Omental fat pad (tissue), 4 donors: ENCODE measurements around the gene ZDHHC24. TPM values are rescaled to one million over a fixed set of nuclear protein-coding genes. Genes with fewer than 3 reads are reported as not detected.

Experiments used
- ATAC-seq: fragments of 150-250 bp; one replicate; pipeline ENCODE4 v1.9.1; 2016; ENCODE audit warnings: mild to moderate bottlenecking, moderate library complexity; ENCODE audit not compliant: low FRiP score
- DNase-seq: peaks from one replicate; pipeline ENCODE4 v3.0.0-alpha.2; 2019; ENCODE audit warnings: low spot score
- total RNA-seq, 4 donors: library from RNA; depleted of rRNA; stranded (reverse); fragments of >200 nt; gene quantifications; one replicate each; pipeline ENCODE4 v1.1.0, GENCODE V29; 2016
- TF ChIP-seq, protein P1 (sequence below), 3 donors: fragments of 450-650 bp; IDR thresholded peaks; one replicate each; pipeline ENCODE4 v1.5.1; 2016 to 2017; ENCODE audit warnings: antibody characterized with exemption in 3 of 3, mild to moderate bottlenecking in 3 of 3, moderate library complexity in 2 of 3

Gene ZDHHC24
- total RNA-seq, 4 donors from 2014 or later: 12.1 to 18.7 (median 13.0) TPM

GRCh38 chr11:66479394-66480116 is 66.3 kb downstream of the ZDHHC24 start:
- TF ChIP-seq, protein P1, sequence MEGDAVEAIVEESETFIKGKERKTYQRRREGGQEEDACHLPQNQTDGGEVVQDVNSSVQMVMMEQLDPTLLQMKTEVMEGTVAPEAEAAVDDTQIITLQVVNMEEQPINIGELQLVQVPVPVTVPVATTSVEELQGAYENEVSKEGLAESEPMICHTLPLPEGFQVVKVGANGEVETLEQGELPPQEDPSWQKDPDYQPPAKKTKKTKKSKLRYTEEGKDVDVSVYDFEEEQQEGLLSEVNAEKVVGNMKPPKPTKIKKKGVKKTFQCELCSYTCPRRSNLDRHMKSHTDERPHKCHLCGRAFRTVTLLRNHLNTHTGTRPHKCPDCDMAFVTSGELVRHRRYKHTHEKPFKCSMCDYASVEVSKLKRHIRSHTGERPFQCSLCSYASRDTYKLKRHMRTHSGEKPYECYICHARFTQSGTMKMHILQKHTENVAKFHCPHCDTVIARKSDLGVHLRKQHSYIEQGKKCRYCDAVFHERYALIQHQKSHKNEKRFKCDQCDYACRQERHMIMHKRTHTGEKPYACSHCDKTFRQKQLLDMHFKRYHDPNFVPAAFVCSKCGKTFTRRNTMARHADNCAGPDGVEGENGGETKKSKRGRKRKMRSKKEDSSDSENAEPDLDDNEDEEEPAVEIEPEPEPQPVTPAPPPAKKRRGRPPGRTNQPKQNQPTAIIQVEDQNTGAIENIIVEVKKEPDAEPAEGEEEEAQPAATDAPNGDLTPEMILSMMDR (IDR thresholded peaks at IDR 0.05): no peak
- ATAC-seq (peak; percentile 60), DNase-seq (no peak)

GRCh38 chr11:66478729-66479393 is 67.0 kb downstream of the ZDHHC24 start:
- DNase-seq: no peak
- TF ChIP-seq, protein P1 (IDR thresholded peaks at IDR 0.05): no peak
- no peak for ATAC-seq

GRCh38 chr11:66477263-66478201 is 68.3 kb downstream of the ZDHHC24 start:
- no peak for ATAC-seq
- DNase-seq: no peak
- TF ChIP-seq, protein P1 (IDR thresholded peaks at IDR 0.05): no peak

DNA sequence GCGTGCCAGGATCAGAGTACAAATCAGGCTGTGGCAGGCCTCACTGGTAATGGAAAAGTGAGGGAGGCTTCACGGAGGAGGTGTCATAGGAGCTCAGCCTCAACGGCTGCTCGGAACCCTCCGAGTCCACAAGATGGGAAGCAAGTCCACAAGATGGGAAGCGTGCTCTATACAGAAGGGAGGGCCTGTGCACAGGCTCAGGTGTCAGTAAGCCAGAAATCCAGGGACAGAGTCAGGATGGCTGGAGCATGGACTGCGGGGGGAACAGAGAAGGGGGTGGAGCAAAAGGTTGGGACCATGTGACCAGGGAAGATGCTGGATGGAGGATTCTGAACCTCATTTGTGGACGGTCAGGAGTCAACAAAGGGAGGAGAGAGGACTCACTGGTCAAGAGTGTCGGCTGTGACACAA is 69.0 kb downstream of the ZDHHC24 start:
- TF ChIP-seq, protein P1 (IDR thresholded peaks at IDR 0.05): no peak
- DNase-seq (no peak), ATAC-seq (no peak)

DNA sequence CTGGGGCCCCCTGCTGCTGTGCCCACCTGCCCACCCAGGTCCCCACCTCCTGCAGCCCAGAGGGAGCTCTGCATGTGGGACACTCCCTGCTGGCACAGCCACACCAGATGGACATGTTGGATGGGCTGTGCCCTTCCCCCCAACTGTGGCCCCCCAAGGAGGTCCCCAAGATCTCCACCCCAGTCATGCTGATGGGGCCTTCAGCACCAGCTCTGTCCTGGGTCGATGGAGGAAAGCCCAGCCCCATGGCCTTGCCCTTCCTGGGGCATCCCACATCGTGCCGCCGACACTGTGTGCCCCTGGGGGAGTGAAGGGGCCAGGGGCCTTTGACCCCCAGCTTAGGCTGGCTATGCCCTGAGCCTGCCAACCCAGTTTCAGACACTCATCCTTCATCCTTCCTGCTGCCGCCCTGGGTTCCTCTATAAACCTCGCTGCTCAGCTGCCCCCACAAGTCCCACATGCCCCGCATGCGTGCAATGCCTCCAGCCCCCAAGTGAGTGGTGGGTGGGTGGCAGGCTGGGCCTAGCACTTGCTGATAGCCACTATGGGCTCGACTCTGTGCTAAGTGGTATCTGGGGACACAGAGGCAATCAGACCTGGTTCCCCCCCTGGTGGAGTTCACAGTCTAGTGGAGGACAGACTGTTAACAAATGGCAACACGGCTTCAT is 69.5 kb downstream of the ZDHHC24 start:
- DNase-seq: no peak
- no peak for ATAC-seq
- TF ChIP-seq, protein P1 (IDR thresholded peaks at IDR 0.05): no peak

GRCh38 chr11:66475349-66476172 is 70.3 kb downstream of the ZDHHC24 start:
- DNase-seq: no peak
- TF ChIP-seq, protein P1 (IDR thresholded peaks at IDR 0.05): no peak
- no peak for ATAC-seq
